ENCODE measurements around the gene CEACAM6.
"Not testable (repeated sequence)": the region's sequence is repeated elsewhere in the genome, so short reads cannot be mapped to it uniquely, and the experiment has no call there.

- not testable (repeated sequence) for TF ChIP-seq CTCF (IDR thresholded peaks at IDR 0.05; ENCODE audit: borderline replicate concordance, extremely low read depth, low read length, poor library complexity, severe bottlenecking); EZH2 (IDR thresholded peaks at IDR 0.05; ENCODE audit: borderline replicate concordance, low read depth, low read length, severe bottlenecking)
These were observed 4.8 kb upstream of the CEACAM6 start for GRCh38 chr19:41750248-41751134.

Measured in DND-41 (cell line).